Activated CD8-positive, alpha-beta memory T cell treated with anti-CD3 and anti-CD28 coated beads for 36 hours (primary cell): ENCODE data around the gene JAM3. TPM values are rescaled to one million over a fixed set of nuclear protein-coding genes. Genes with fewer than 3 reads are reported as not detected.
"Not testable (repeated sequence)": the region's sequence is repeated elsewhere in the genome, so short reads cannot be mapped to it uniquely, and the experiment has no call there.

ENCODE experiments used
- CTCF ChIA-PET: fragments of 350-600 bp; sonication (Branson Sonifier 250); formaldehyde crosslinking; loops from one replicate; lab custom pipeline; 2021; ENCODE audit warnings: antibody characterized with exemption; lab: Charles Lee
- POLR2A ChIA-PET: fragments of 350-600 bp; sonication (Branson Sonifier 250); formaldehyde crosslinking; loops from one replicate; lab custom pipeline; 2021; ENCODE audit warnings: antibody characterized with exemption; lab: Charles Lee
- total RNA-seq, 2 experiments: library from RNA; stranded (reverse); gene quantifications; one replicate each; pipeline ENCODE4 v1.2.3, GENCODE V29; 2021

Gene JAM3
- total RNA-seq, 2 experiments from 2014 or later: 14.6 to 15.0 TPM

DNA sequence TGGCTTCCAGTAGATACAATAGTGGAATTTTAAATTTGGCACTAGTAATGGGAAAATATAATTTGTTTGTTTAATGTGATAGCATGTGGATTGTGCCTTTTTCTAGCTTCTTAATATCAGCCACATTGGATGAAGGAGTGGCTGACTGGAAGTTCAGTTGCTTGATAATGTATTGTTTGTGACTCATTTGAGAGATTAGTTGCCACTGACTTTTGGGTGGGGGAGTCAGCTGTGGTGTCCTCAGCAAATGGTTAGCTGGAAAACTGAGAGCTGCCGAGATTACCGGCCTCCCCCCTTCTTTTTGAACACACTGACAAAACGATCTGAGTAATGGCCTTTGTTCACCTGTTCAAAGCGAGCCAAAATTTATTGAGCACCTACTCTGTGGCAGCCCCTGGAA, 5.5 kb downstream of the JAM3 start:
- ChIA-PET POLR2A (interaction anchor here (0.6 kb wide), 1 partner anchor 129 kb away, joined by 4 read pairs; no protein-coding TSS in a partner anchor), CTCF (no interaction called here)

GRCh38 chr11:134074766-134075165, 5.9 kb downstream of the JAM3 start:
- CTCF ChIA-PET: no interaction called here
- POLR2A ChIA-PET: interaction anchor here (0.6 kb wide), 1 partner anchor 130 kb away, joined by 4 read pairs; no protein-coding TSS in a partner anchor

GRCh38 chr11:134079317-134079716, 10.4 kb downstream of the JAM3 start:
- ChIA-PET CTCF (no interaction called here), POLR2A (no interaction called here)

DNA sequence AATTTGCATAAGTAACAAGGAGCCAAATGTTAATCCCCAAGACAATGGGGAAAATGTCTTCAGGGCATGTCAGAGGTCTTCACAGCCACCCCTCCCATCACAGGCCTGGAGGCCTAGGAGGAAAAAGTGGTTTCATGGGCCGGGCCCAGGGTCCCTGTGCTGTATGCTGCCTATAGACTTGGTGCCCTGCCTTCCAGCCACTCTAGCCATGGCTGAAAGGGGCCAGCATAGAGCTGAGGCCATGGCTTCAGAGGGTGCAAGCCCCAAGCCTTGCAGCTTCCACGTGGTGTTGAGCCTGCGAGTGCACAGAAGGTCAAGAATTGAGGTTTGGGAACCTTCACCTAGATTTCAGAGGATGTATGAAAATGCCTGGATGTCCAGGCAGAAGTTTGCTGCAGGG, 12.4 kb downstream of the JAM3 start:
- CTCF ChIA-PET, POLR2A ChIA-PET: not testable (repeated sequence)

- ChIA-PET POLR2A (no interaction called here), CTCF (no interaction called here)
These were observed 14.1 kb downstream of the JAM3 start for GRCh38 chr11:134082990-134083389.

- ChIA-PET CTCF (no interaction called here), POLR2A (no interaction called here)
These were observed 17.5 kb downstream of the JAM3 start for GRCh38 chr11:134086376-134086775.

- CTCF ChIA-PET: interaction anchor here (1.2 kb wide), 1 partner anchor 55 kb away, joined by 3 read pairs; no protein-coding TSS in a partner anchor
- POLR2A ChIA-PET: not testable (repeated sequence)
These were observed 23.1 kb downstream of the JAM3 start for GRCh38 chr11:134092006-134092405.

GRCh38 chr11:134097166-134097565, 28.3 kb downstream of the JAM3 start:
- CTCF ChIA-PET: no interaction called here
- POLR2A ChIA-PET: no interaction called here

GRCh38 chr11:134098566-134099184, 29.8 kb downstream of the JAM3 start:
- ChIA-PET POLR2A (no interaction called here), CTCF (no interaction called here)

GRCh38 chr11:134100171-134100570, 31.3 kb downstream of the JAM3 start:
- ChIA-PET CTCF (no interaction called here), POLR2A (no interaction called here)

GRCh38 chr11:134101282-134101681, 32.4 kb downstream of the JAM3 start:
- ChIA-PET POLR2A (no interaction called here), CTCF (no interaction called here)

- POLR2A ChIA-PET: no interaction called here
- CTCF ChIA-PET: no interaction called here
These were observed 41.5 kb downstream of the JAM3 start for GRCh38 chr11:134110252-134110815.

DNA sequence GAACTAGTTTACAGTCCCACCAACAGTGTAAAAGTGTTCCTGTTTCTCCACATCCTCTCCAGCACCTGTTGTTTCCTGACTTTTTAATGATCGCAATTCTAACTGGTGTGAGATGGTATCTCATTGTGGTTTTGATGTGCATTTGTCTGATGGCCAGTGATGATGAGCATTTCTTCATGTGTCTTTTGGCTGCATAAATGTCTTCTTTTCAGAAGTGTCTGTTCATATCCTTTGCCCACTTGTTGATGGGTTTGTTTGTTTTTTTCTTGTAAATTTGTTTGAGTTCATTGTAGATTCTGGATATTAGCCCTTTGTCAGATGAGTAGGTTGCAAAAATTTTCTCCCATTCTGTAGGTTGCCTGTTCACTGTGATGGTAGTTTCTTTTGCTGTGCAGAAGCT, 44.9 kb downstream of the JAM3 start:
- POLR2A ChIA-PET, CTCF ChIA-PET: not testable (repeated sequence)

GRCh38 chr11:134116210-134116609, 47.3 kb downstream of the JAM3 start:
- CTCF ChIA-PET: no interaction called here
- POLR2A ChIA-PET: no interaction called here

DNA sequence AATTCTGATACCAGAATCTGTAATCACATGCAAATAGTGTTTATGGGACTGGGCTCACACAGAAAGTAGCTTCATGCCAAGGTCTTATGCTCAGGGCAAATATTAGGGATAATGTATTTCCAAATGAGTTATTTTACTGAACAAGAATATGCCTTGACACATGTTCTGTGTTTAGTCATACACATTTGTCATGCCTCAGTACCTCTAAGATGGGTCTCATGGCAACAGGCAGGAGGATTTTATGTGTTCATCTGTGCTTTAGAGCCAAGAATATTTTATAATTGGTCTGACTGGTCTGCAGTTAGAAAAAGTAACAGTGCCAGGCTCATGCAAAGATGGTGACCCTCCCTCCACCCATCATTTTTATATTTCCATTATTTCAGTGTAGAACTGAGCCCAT, 49.1 kb downstream of the JAM3 start:
- ChIA-PET POLR2A (no interaction called here), CTCF (no interaction called here)

GRCh38 chr11:134119094-134119493, 50.2 kb downstream of the JAM3 start:
- CTCF ChIA-PET: no interaction called here
- POLR2A ChIA-PET: no interaction called here

- POLR2A ChIA-PET: no interaction called here
- CTCF ChIA-PET: no interaction called here
These were observed 51.4 kb downstream of the JAM3 start for GRCh38 chr11:134120143-134120850.

GRCh38 chr11:134120921-134121526, 52.2 kb downstream of the JAM3 start:
- POLR2A ChIA-PET: no interaction called here
- CTCF ChIA-PET: no interaction called here

DNA sequence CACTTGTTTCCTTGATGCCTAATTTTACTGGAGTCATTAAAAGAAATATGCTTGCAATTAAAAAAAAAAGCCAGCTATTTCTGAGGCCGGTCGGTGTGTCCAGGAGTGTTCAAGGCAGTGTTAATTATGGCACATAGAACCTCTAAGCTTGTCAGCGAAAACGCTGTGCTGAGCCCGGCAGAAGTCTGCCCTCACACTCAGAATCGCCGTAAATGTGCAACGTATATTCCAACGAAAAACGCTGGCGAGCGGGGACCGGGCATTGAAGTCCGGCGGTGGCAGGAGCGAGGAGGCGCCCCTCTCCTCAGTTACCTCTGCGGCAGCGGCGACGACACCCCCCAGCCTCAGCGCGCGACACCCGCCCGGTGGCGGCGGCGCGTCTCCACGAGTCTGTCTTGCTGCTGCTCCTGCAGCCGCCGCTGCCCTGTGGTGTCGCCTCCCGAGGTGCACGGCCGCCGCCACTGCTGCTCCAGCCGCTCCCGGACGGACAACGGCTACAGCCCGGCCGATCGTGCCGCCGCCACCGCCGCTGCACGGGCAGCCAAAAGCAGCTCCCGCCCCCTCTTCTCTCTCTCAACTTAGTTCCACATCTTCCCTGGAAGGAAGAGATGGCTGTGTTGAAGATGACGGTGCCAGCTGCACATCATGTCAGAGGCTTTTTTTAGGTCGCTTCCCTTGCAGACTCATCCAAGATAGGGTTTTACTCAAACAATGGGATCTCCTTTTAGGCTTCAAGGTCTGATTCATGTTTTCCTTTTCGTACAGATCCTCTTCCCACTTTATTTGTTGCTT, 56.0 kb downstream of the JAM3 start:
- ChIA-PET POLR2A (no interaction called here), CTCF (interaction anchor here (0.7 kb wide), 1 partner anchor 214 kb away, joined by 3 read pairs; no protein-coding TSS in a partner anchor)

GRCh38 chr11:134125507-134125906, 56.6 kb downstream of the JAM3 start:
- CTCF ChIA-PET: no interaction called here
- POLR2A ChIA-PET: no interaction called here
